ENCODE data around the gene FRAS1. TPM values are rescaled to one million over a fixed set of nuclear protein-coding genes. Genes with fewer than 3 reads are reported as not detected.

The FRAS1 gene
- total and polyA plus RNA-seq, 8 donors = 4.7 to 21.5 (median 14.7) TPM

GRCh38 chr4:78342125-78342524 is 285.0 kb downstream of the FRAS1 start:
- TF ChIP-seq, protein P1, sequence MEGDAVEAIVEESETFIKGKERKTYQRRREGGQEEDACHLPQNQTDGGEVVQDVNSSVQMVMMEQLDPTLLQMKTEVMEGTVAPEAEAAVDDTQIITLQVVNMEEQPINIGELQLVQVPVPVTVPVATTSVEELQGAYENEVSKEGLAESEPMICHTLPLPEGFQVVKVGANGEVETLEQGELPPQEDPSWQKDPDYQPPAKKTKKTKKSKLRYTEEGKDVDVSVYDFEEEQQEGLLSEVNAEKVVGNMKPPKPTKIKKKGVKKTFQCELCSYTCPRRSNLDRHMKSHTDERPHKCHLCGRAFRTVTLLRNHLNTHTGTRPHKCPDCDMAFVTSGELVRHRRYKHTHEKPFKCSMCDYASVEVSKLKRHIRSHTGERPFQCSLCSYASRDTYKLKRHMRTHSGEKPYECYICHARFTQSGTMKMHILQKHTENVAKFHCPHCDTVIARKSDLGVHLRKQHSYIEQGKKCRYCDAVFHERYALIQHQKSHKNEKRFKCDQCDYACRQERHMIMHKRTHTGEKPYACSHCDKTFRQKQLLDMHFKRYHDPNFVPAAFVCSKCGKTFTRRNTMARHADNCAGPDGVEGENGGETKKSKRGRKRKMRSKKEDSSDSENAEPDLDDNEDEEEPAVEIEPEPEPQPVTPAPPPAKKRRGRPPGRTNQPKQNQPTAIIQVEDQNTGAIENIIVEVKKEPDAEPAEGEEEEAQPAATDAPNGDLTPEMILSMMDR (IDR thresholded peaks at IDR 0.05) = no peak
- no peak overlapping the region for H3K27ac ChIP-seq
- no peaks in the 10 kb centered on the region for H3K4me1 ChIP-seq
- no peak overlapping the region for H3K4me3 ChIP-seq
- DNase-seq (no peak), ATAC-seq (no peak), FAIRE-seq (no peak)
- 84 to 90% methylated on average over 5 of the region's 5 CpGs for WGBS, 2 donors
- H3K9me3 ChIP-seq = no peaks in the 10 kb centered on the region
- H3K36me3 ChIP-seq = no peaks in the 10 kb centered on the region
- intact Hi-C loops (cut with DNase I) = no loop called here
- H3K27me3 ChIP-seq = no peaks in the 10 kb centered on the region

DNA sequence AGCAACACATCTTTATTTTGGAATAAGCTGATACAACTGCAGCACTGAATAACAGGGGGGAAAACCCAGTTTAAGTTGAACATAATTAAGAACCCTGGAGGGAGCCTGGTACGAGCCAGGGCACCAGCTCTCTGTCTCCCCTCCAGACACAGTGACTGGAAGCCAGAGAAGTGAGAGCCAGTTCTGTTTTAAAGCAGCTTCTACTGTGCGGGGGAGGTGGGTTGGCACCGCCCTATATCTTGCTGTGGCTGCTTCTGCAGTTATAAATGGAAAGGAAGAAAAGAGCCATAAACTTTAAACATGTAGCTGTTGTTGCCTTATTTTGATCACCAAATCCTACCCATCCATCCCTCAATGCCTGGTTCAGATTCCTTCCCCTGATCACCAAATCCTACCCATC is 286.6 kb downstream of the FRAS1 start:
- no peak for DNase-seq
- FAIRE-seq = no peak
- H3K27me3 ChIP-seq = no peaks in the 10 kb centered on the region
- H3K9me3 ChIP-seq = no peaks in the 10 kb centered on the region
- no peaks in the 10 kb centered on the region for H3K4me1 ChIP-seq
- no peaks in the 10 kb centered on the region for H3K36me3 ChIP-seq
- no peak overlapping the region for H3K4me3 ChIP-seq
- H3K27ac ChIP-seq = no peak overlapping the region
- intact Hi-C loops (cut with DNase I) = no loop called here
- TF ChIP-seq, protein P1 (IDR thresholded peaks at IDR 0.05) = no peak
- WGBS, 2 donors = 85 to 94% methylated on average over 3 of the region's 3 CpGs
- no peak for ATAC-seq

DNA sequence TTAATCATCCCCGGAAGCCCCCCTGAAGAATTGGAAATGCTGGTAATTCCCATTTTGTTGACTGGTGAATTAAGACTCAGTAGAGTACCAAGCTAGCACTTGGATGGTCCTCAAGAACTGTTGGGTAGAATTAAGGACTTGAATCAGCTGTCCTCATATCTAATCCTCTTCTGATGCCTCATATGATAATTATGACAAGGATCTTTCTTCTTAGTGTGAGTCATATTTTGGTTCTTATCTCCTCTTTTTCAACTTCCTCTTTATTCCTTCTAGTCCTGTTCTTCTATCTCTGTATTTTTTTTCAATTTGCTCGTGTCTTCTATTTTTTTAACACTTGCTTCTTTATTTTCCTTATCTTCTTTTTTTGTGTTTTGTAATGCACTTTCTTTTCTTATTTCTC is 288.1 kb downstream of the FRAS1 start:
- FAIRE-seq (no peak), ATAC-seq (no peak), DNase-seq (no peak)
- H3K4me3 ChIP-seq = no peak overlapping the region
- H3K36me3 ChIP-seq = no peaks in the 10 kb centered on the region
- H3K4me1 ChIP-seq = no peaks in the 10 kb centered on the region
- TF ChIP-seq, protein P1 (IDR thresholded peaks at IDR 0.05) = no peak
- 59 to 81% methylated on average over 2 of the region's 2 CpGs for WGBS, 2 donors
- intact Hi-C loops (cut with DNase I) = no loop called here
- no peaks in the 10 kb centered on the region for H3K27me3 ChIP-seq
- no peak overlapping the region for H3K27ac ChIP-seq
- H3K9me3 ChIP-seq = no peaks in the 10 kb centered on the region

- DNase-seq (no peak), FAIRE-seq (no peak), ATAC-seq (no peak)
- Histone ChIP-seq H3K27ac (no peak overlapping the region), H3K4me1 (no peaks in the 10 kb centered on the region), H3K36me3 (no peaks in the 10 kb centered on the region), H3K27me3 (no peaks in the 10 kb centered on the region), H3K9me3 (no peaks in the 10 kb centered on the region), H3K4me3 (no peak overlapping the region)
- intact Hi-C loops (cut with DNase I) = no loop called here
- TF ChIP-seq, protein P1 (IDR thresholded peaks at IDR 0.05) = no peak
- WGBS, 2 donors = 76 to 84% methylated on average over 5 of the region's 5 CpGs
Measured at GRCh38 chr4:78346222-78346621, 289.1 kb downstream of the FRAS1 start.

DNA sequence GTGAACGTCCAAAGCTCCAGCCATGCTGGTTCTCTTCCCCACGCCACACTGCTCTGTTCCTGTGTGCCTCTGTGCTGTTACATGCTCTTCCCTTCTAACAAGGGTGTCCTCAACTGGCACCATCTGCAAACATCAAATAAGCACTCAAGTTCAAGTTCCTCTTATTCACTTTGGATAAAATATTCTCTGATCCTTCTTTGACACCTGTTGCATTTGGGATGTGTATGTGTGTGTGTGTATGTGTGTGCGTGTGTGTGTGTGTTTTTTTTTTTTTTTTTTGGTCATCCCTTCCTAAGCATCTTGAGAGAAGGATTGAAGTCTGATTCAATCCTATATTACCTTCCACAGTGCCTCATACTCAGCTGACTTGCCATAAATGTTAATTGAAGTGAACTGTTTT is 290.4 kb downstream of the FRAS1 start:
- TF ChIP-seq, protein P1 (IDR thresholded peaks at IDR 0.05) = no peak
- DNase-seq = no peak
- Histone ChIP-seq H3K36me3 (no peaks in the 10 kb centered on the region), H3K27ac (no peak overlapping the region), H3K9me3 (no peaks in the 10 kb centered on the region), H3K4me3 (no peak overlapping the region), H3K4me1 (no peaks in the 10 kb centered on the region), H3K27me3 (no peaks in the 10 kb centered on the region)
- 63 to 78% methylated on average over 3 of the region's 3 CpGs for WGBS, 2 donors
- ATAC-seq = no peak
- intact Hi-C loops (cut with DNase I) = no loop called here
- FAIRE-seq = no peak

Measured in pancreas (tissue), 10 donors.